Trophoblast cell (in vitro differentiated cells and primary cell): ENCODE results near the gene CREBRF.

Source experiments
- DNase-seq, 2 donors: peaks; one replicate each; pipeline ENCODE4 v3.0.0-alpha.2; 2016
- H2AFZ ChIP-seq: 2 replicates; pipeline ENCODE4 v1.6.1; 2013; ENCODE audit warnings: low read length, moderate library complexity, mild to moderate bottlenecking; ENCODE audit not compliant: insufficient read depth, poor library complexity
- H2AK5ac ChIP-seq: 2 replicates; pipeline ENCODE4 v1.6.1; 2013; ENCODE audit warnings: mild to moderate bottlenecking, low read length
- H2BK120ac ChIP-seq: 2 replicates; pipeline ENCODE4 v1.6.1; 2013; ENCODE audit warnings: low read length, mild to moderate bottlenecking, moderate library complexity; ENCODE audit not compliant: insufficient read depth, poor library complexity
- H2BK12ac ChIP-seq: 2 replicates; pipeline ENCODE4 v1.6.1; 2013; ENCODE audit warnings: mild to moderate bottlenecking, low read length, moderate library complexity
- H2BK5ac ChIP-seq: 2 replicates; pipeline ENCODE4 v1.6.1; 2013; ENCODE audit warnings: low read length, low read depth, moderate library complexity, mild to moderate bottlenecking; ENCODE audit not compliant: poor library complexity
- H3K14ac ChIP-seq: 2 replicates; pipeline ENCODE4 v1.6.1; 2013; ENCODE audit warnings: mild to moderate bottlenecking, low read length
- H3K18ac ChIP-seq: 2 replicates; pipeline ENCODE4 v1.6.1; 2013; ENCODE audit warnings: mild to moderate bottlenecking, low read length
- H3K23ac ChIP-seq: 2 replicates; pipeline ENCODE4 v1.6.1; 2013; ENCODE audit warnings: low read length
- H3K27ac ChIP-seq: 2 replicates; pipeline ENCODE4 v1.5.1; 2013; ENCODE audit warnings: low read depth, mild to moderate bottlenecking, inconsistent platforms, low read length, moderate library complexity
- H3K27me3 ChIP-seq: 2 replicates; pipeline ENCODE4 v1.6.1; 2013; ENCODE audit warnings: inconsistent platforms, mild to moderate bottlenecking, low read length, moderate library complexity; ENCODE audit not compliant: insufficient read depth
- H3K36me3 ChIP-seq, 2 experiments: 1 replicate in 1 of 2; 2 replicates in 1 of 2; pipeline ENCODE4 v1.6.1; 2013; ENCODE audit warnings: low read length in 2 of 2, mild to moderate bottlenecking in 2 of 2, moderate library complexity in 1 of 2; ENCODE audit not compliant: insufficient read depth in 2 of 2, control insufficient read depth in 1 of 2
- H3K4ac ChIP-seq: 2 replicates; pipeline ENCODE4 v1.6.1; 2013; ENCODE audit warnings: low read depth, mild to moderate bottlenecking, low read length, moderate library complexity
- H3K4me1 ChIP-seq, 2 experiments: 1 replicate in 1 of 2; 2 replicates in 1 of 2; pipeline ENCODE4 v1.6.1; 2013; ENCODE audit warnings: low read length in 2 of 2, mild to moderate bottlenecking in 2 of 2, moderate library complexity in 1 of 2; ENCODE audit not compliant: insufficient read depth in 2 of 2, control insufficient read depth in 1 of 2
- H3K4me2 ChIP-seq: 2 replicates; pipeline ENCODE4 v1.6.1; 2013; ENCODE audit warnings: inconsistent platforms, mild to moderate bottlenecking, low read length, moderate library complexity
- H3K4me3 ChIP-seq: 2 replicates; pipeline ENCODE4 v1.5.1; 2013; ENCODE audit warnings: mild to moderate bottlenecking, low read depth, low read length, inconsistent platforms
- H3K79me1 ChIP-seq: one replicate; pipeline ENCODE4 v1.6.1; 2013; ENCODE audit warnings: low read length
- H3K79me2 ChIP-seq: 2 replicates; pipeline ENCODE4 v1.6.1; 2013; ENCODE audit warnings: low read length, mild to moderate bottlenecking; ENCODE audit not compliant: control insufficient read depth, insufficient read depth, poor library complexity
- H3K9ac ChIP-seq: 2 replicates; pipeline ENCODE4 v1.6.1; 2013; ENCODE audit warnings: mild to moderate bottlenecking, low read length
- H3K9me3 ChIP-seq: 2 replicates; pipeline ENCODE4 v1.6.1; 2013; ENCODE audit warnings: low read depth, mild to moderate bottlenecking, control low read depth, inconsistent platforms, low read length; ENCODE audit not compliant: insufficient read depth
- H4K12ac ChIP-seq: 2 replicates; pipeline ENCODE4 v1.6.1; 2013; ENCODE audit warnings: low read depth, mild to moderate bottlenecking, low read length, moderate library complexity
- H4K8ac ChIP-seq: 2 replicates; pipeline ENCODE4 v1.6.1; 2013; ENCODE audit warnings: low read depth, mild to moderate bottlenecking, low read length, moderate library complexity
- H4K91ac ChIP-seq: one replicate; pipeline ENCODE4 v1.6.1; 2013; ENCODE audit warnings: low read depth, mild to moderate bottlenecking, low read length, moderate library complexity
- WGBS: extraction: QIAGEN DNeasy Blood & Tissue Kit; methylation state at CpG from one replicate; pipeline ENCODE4 v1.1.7; 2013; ENCODE audit warnings: missing lambda C conversion rate; ENCODE audit not compliant: insufficient read length, insufficient coverage; ENCODE audit errors: extremely low coverage; 5-methylcytosine and 5-hydroxymethylcytosine counted together

The CREBRF gene

GRCh38 chr5:173091981-173092380, 35.8 kb downstream of the CREBRF start:
- Histone ChIP-seq H3K79me1 (no peaks in the 10 kb centered on the region), H3K9ac (no peak overlapping the region)

GRCh38 chr5:173093606-173094005, 37.5 kb downstream of the CREBRF start:
- H2BK120ac ChIP-seq, result no peak overlapping the region
- no peak for DNase-seq
- H3K14ac ChIP-seq, result no peak overlapping the region
- no peak overlapping the region for H4K91ac ChIP-seq
- no peak overlapping the region for H3K9ac ChIP-seq
- H3K23ac ChIP-seq, result no peak overlapping the region
- no peak overlapping the region for H2AK5ac ChIP-seq
- peaks cover 0 to 2% of the 10 kb centered on the region in 2 experiments for H3K36me3 ChIP-seq
- no peaks in the 10 kb centered on the region for H3K4me1 ChIP-seq
- H3K9me3 ChIP-seq, result no peaks in the 10 kb centered on the region
- H4K8ac ChIP-seq, result no peak overlapping the region
- no peak overlapping the region for H3K4me2 ChIP-seq
- H3K4ac ChIP-seq, result no peak overlapping the region
- no peak overlapping the region for H4K12ac ChIP-seq
- WGBS, result no CpG with 5 or more reads among the region's 4 CpGs
- H2BK5ac ChIP-seq, result no peak overlapping the region
- H3K18ac ChIP-seq, result no peak overlapping the region
- H3K4me3 ChIP-seq, result no peak overlapping the region
- no peak overlapping the region for H2BK12ac ChIP-seq
- H3K79me1 ChIP-seq, result no peaks in the 10 kb centered on the region
- H2AFZ ChIP-seq, result no peak overlapping the region
- no peak overlapping the region for H3K27ac ChIP-seq
- no peaks in the 10 kb centered on the region for H3K27me3 ChIP-seq
- H3K79me2 ChIP-seq, result no peaks in the 10 kb centered on the region

More at GRCh38 chr5:173091981-173092380, 35.8 kb downstream of the CREBRF start:
- no peaks in the 10 kb centered on the region for H3K9me3 ChIP-seq
- H3K4me1 ChIP-seq, result no peaks in the 10 kb centered on the region
- no peak overlapping the region for H4K8ac ChIP-seq
- no peak overlapping the region for H3K18ac ChIP-seq
- no peak overlapping the region for H2AFZ ChIP-seq
- H3K4me3 ChIP-seq, result no peak overlapping the region
- H3K79me2 ChIP-seq, result no peaks in the 10 kb centered on the region
- H2BK5ac ChIP-seq, result no peak overlapping the region
- H3K27ac ChIP-seq, result no peak overlapping the region
- no peaks in the 10 kb centered on the region for H3K27me3 ChIP-seq
- no peak overlapping the region for H4K91ac ChIP-seq
- no peak overlapping the region for H3K14ac ChIP-seq
- H2AK5ac ChIP-seq, result no peak overlapping the region
- H3K23ac ChIP-seq, result no peak overlapping the region
- no peak overlapping the region for H2BK120ac ChIP-seq
- H3K4ac ChIP-seq, result no peak overlapping the region
- peaks cover 2 to 6% of the 10 kb centered on the region in 2 experiments for H3K36me3 ChIP-seq
- no peak overlapping the region for H4K12ac ChIP-seq
- no peak overlapping the region for H2BK12ac ChIP-seq
- WGBS, result no CpG with 5 or more reads among the region's 5 CpGs
- no peak for DNase-seq
- H3K4me2 ChIP-seq, result no peak overlapping the region

- Histone ChIP-seq H2BK12ac (no peak overlapping the region), H3K79me1 (no peaks in the 10 kb centered on the region), H3K27ac (no peak overlapping the region), H3K4me2 (no peak overlapping the region), H3K4me3 (no peak overlapping the region), H4K12ac (no peak overlapping the region), H2BK5ac (no peak overlapping the region), H4K91ac (no peak overlapping the region), H2AFZ (no peak overlapping the region), H3K9ac (no peak overlapping the region), H4K8ac (no peak overlapping the region), H3K4ac (no peak overlapping the region), H3K14ac (no peak overlapping the region), H3K79me2 (no peaks in the 10 kb centered on the region), H3K18ac (no peak overlapping the region), H3K4me1 (no peaks in the 10 kb centered on the region), H3K27me3 (no peaks in the 10 kb centered on the region), H2BK120ac (no peak overlapping the region), H2AK5ac (no peak overlapping the region), H3K23ac (no peak overlapping the region), H3K9me3 (no peaks in the 10 kb centered on the region), H3K36me3 (peaks cover 0 to 2% of the 10 kb centered on the region in 2 experiments)
- DNase-seq, result peak in 1 of 2 donors; percentile 9
- no CpG with 5 or more reads among the region's 4 CpGs for WGBS
Measured at GRCh38 chr5:173094012-173094661, 38.0 kb downstream of the CREBRF start.

- Histone ChIP-seq H3K79me1 (no peaks in the 10 kb centered on the region), H3K18ac (no peak overlapping the region), H4K8ac (no peak overlapping the region), H3K9me3 (peaks cover 1% of the 10 kb centered on the region), H3K14ac (no peak overlapping the region), H2BK12ac (no peak overlapping the region), H3K4me2 (no peak overlapping the region), H3K27ac (no peak overlapping the region), H4K91ac (no peak overlapping the region), H3K4me1 (no peaks in the 10 kb centered on the region), H3K4me3 (no peak overlapping the region), H4K12ac (no peak overlapping the region), H3K4ac (no peak overlapping the region), H3K36me3 (peaks cover 0 to 3% of the 10 kb centered on the region in 2 experiments), H2BK120ac (no peak overlapping the region), H3K79me2 (no peaks in the 10 kb centered on the region), H2BK5ac (no peak overlapping the region), H3K23ac (no peak overlapping the region), H3K27me3 (no peaks in the 10 kb centered on the region), H2AFZ (no peak overlapping the region), H2AK5ac (no peak overlapping the region), H3K9ac (no peak overlapping the region)
- no peak for DNase-seq
Measured at GRCh38 chr5:173098787-173099186, 42.6 kb downstream of the CREBRF start.
